Tracheal epithelial cell (primary cell): ENCODE data around the gene KCNE1. TPM values are rescaled to one million over a fixed set of nuclear protein-coding genes. Genes with fewer than 3 reads are reported as not detected.

Experiments used
- total RNA-seq: library from RNA; depleted of rRNA; stranded (reverse); fragments of >200 nt; gene quantifications from 2 replicates; pipeline ENCODE4 v1.2.1, GENCODE V29; 2014

Gene KCNE1
- total RNA-seq: under 0.01 TPM in 1 of 2 replicates, not detected in the other

DNA sequence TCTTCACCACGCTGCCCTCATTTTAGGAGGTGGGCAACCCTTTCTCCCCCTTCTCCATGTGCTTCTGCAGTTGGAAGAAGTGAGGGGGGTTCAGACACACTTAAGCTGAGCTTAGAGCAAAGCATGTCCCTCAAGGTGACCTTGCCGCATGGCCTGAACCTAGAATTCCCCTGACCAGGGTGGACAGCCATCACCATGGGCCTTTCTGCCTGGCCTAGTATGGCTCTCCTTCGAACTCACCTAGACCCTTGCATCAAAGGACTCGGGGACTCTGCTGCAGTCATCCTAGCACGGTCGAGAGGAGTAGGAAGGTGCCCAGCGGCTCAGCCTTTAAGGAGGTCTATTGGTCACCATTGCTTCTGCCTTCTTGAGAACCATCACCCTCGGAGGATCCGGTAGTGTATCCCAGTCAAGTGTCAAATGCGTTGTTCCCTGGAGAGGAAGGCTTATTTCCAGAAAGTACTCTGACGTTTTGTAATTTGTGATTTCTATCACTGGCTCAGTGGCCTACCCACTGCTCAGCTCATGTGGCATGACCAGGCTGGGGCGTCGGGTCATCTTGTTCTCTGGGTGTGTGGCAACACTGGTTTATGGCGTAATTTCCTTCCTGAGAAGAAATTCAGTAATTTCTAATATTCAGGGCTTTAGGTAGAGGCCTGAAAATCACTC, at the start of gene KCNE1:
KCNE1 (minus strand) TSS at position 424 of the 669 bp plus-strand sequence. CDS start 62,576 bp downstream, outside the sequence.

GRCh38 chr21:34423805-34424204, 88.2 kb downstream of the KCNE1 start, which contains the start of gene SMIM34:
Gene SMIM34 (minus strand): TSS chr21:34423951. CDS start chr21:34423839, 112 bp downstream.

Other genes starting within 250 kb of the KCNE1 start
- gene KCNE2, start 148.2 kb downstream of the KCNE1 start, total RNA-seq: not detected in 2 replicates
- 2.1 and 11.8 TPM in 2 replicates for gene SMIM11, start 136.7 kb downstream of the KCNE1 start, total RNA-seq
- 0.24 TPM in 1 of 2 replicates, not detected in the other for gene SMIM34, start 88.3 kb downstream of the KCNE1 start, total RNA-seq
- 17.5 and 85.5 TPM in 2 replicates for gene RCAN1, start 102.9 kb upstream of the KCNE1 start, total RNA-seq
- 0.48 TPM in 1 of 2 replicates, not detected in the other for gene CLIC6, start 156.8 kb upstream of the KCNE1 start, total RNA-seq